Measurements from ENCODE around the gene FMN2. TPM values are rescaled to one million over a fixed set of nuclear protein-coding genes. Genes with fewer than 3 reads are reported as not detected.

Gene FMN2
- total RNA-seq, 3 donors from 2014 or later (not counting 1 experiment from before 2014, with no cell fraction given): not detected

DNA sequence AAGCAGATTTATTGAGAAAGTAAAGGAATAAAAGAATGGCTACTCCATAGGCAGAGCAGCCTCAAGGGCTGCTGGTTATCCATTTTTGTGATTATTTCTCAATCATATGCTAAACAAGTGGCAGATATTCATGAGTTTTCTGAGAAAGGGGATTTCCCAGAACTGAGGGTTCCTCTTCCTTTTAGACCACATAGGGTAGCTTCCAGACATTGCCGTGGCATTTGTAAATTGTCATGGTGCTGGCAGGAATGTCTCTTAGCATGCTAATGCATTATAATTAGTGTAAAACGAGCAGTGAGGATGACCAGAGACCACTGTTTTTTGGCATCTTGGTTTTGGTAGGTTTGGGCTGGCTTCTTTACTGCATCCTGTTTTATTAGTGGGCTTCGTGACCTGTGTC, 16.8 kb upstream of the FMN2 start:
- no peaks in the 10 kb centered on the region for H3K27me3 ChIP-seq (ENCODE audit: control insufficient read depth, insufficient read depth, low read length)
- no peaks in the 10 kb centered on the region for H3K4me1 Mint-ChIP-seq
- ATAC-seq: no peak
- H3K27me3 Mint-ChIP-seq (ENCODE audit: low read depth in 2 of 2): peaks cover 0 to 2% of the 10 kb centered on the region in 2 donors
- no peak overlapping the region for H3K4me3 Mint-ChIP-seq
- H3K9me3 Mint-ChIP-seq: peaks cover 4 to 7% of the 10 kb centered on the region in 2 donors
- H3K27ac ChIP-seq (ENCODE audit: low read length): no peak overlapping the region
- intact Hi-C loops (cut with micrococcal nuclease): no loop called here
- no peaks in the 10 kb centered on the region for H3K36me3 Mint-ChIP-seq
- no peak for DNase-seq
- no peaks in the 10 kb centered on the region for H3K9me3 ChIP-seq (ENCODE audit: control insufficient read depth, insufficient read depth, low read length)
- TF ChIP-seq, protein P1, sequence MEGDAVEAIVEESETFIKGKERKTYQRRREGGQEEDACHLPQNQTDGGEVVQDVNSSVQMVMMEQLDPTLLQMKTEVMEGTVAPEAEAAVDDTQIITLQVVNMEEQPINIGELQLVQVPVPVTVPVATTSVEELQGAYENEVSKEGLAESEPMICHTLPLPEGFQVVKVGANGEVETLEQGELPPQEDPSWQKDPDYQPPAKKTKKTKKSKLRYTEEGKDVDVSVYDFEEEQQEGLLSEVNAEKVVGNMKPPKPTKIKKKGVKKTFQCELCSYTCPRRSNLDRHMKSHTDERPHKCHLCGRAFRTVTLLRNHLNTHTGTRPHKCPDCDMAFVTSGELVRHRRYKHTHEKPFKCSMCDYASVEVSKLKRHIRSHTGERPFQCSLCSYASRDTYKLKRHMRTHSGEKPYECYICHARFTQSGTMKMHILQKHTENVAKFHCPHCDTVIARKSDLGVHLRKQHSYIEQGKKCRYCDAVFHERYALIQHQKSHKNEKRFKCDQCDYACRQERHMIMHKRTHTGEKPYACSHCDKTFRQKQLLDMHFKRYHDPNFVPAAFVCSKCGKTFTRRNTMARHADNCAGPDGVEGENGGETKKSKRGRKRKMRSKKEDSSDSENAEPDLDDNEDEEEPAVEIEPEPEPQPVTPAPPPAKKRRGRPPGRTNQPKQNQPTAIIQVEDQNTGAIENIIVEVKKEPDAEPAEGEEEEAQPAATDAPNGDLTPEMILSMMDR (IDR thresholded peaks at IDR 0.05): no peak
- no peak overlapping the region for H3K27ac Mint-ChIP-seq
- H3K4me3 ChIP-seq (ENCODE audit: low read length): no peak overlapping the region
- H3K36me3 ChIP-seq (ENCODE audit: control insufficient read depth, insufficient read depth, low read length): no peaks in the 10 kb centered on the region
- WGBS (ENCODE audit: insufficient coverage): 69% methylated on average over 3 of the region's 3 CpGs
- H3K4me1 ChIP-seq (ENCODE audit: control insufficient read depth, insufficient read depth, low read length): no peaks in the 10 kb centered on the region

DNA sequence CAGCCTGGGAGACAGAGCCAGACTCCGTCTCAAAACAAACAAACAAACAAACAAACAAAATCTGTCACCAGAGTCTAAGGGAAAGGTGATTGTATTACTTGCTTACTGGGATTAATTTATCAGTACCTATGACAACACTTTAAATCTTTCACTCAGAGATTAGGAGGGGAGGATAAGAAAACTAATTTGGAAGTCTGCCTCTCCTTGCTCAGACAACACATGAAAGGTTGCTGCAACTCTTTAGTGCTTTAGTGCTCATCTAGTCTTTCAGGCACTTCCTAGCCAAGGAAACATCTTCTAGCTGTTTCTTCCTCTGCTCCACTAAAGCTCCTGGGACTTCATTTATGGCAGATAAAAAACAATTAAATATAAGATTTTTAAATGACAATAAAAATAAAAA, 7.3 kb upstream of the FMN2 start:
- no peak overlapping the region for H3K4me3 Mint-ChIP-seq

DNA sequence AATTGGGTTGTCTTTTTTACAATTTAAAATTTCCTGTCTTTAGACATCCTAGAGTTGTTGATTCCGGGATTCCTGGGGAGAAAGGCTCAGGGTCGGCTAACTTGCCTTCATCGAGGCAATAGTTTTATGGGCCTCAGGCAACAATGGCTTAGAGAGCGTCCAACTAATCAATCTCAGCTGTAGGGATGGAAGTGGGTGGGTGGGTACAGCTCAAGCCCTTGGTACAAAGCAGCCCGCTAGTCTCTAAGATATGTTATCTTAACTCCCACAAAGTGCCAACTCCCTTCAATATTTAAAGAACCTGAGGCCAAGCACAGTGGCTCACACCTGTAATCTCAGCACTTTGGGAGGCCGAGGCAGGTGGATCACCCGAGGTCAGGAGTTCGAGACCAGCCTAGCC, 6.9 kb upstream of the FMN2 start:
- TF ChIP-seq, protein P1 (IDR thresholded peaks at IDR 0.05): no peak
- DNase-seq: no peak
- peaks cover 6 to 21% of the 10 kb centered on the region in 2 donors for H3K27me3 Mint-ChIP-seq (ENCODE audit: low read depth in 2 of 2)
- Histone ChIP-seq H3K36me3 (ENCODE audit: control insufficient read depth, insufficient read depth, low read length) (no peaks in the 10 kb centered on the region), H3K27me3 (ENCODE audit: control insufficient read depth, insufficient read depth, low read length) (peaks cover 2% of the 10 kb centered on the region), H3K4me1 (ENCODE audit: control insufficient read depth, insufficient read depth, low read length) (no peaks in the 10 kb centered on the region), H3K9me3 (ENCODE audit: control insufficient read depth, insufficient read depth, low read length) (no peaks in the 10 kb centered on the region), H3K4me3 (ENCODE audit: low read length) (no peak overlapping the region), H3K27ac (ENCODE audit: low read length) (no peak overlapping the region)
- H3K4me1 Mint-ChIP-seq: no peaks in the 10 kb centered on the region
- peaks cover 2 to 4% of the 10 kb centered on the region in 2 donors for H3K9me3 Mint-ChIP-seq
- no peak for ATAC-seq
- WGBS (ENCODE audit: insufficient coverage): 66% methylated on average over 6 of the region's 8 CpGs
- H3K36me3 Mint-ChIP-seq: no peaks in the 10 kb centered on the region
- intact Hi-C loops (cut with micrococcal nuclease): no loop called here
- H3K4me3 Mint-ChIP-seq: no peak overlapping the region
- H3K27ac Mint-ChIP-seq: no peak overlapping the region

More for the DNA sequence above, 7.3 kb upstream of the FMN2 start:
- Mint-ChIP-seq H3K9me3 (peaks cover 2 to 4% of the 10 kb centered on the region in 2 donors), H3K4me1 (no peaks in the 10 kb centered on the region), H3K27me3 (ENCODE audit: low read depth in 2 of 2) (peaks cover 5 to 17% of the 10 kb centered on the region in 2 donors), H3K36me3 (no peaks in the 10 kb centered on the region), H3K27ac (no peak overlapping the region)
- Histone ChIP-seq H3K4me3 (ENCODE audit: low read length) (no peak overlapping the region), H3K36me3 (ENCODE audit: control insufficient read depth, insufficient read depth, low read length) (no peaks in the 10 kb centered on the region), H3K9me3 (ENCODE audit: control insufficient read depth, insufficient read depth, low read length) (no peaks in the 10 kb centered on the region), H3K4me1 (ENCODE audit: control insufficient read depth, insufficient read depth, low read length) (no peaks in the 10 kb centered on the region), H3K27me3 (ENCODE audit: control insufficient read depth, insufficient read depth, low read length) (peaks cover 2% of the 10 kb centered on the region), H3K27ac (ENCODE audit: low read length) (no peak overlapping the region)
- DNase-seq (no peak), ATAC-seq (no peak)
- TF ChIP-seq, protein P1 (IDR thresholded peaks at IDR 0.05): no peak
- WGBS (ENCODE audit: insufficient coverage): no CpG with 5 or more reads among the region's 1 CpG
- intact Hi-C loops (cut with micrococcal nuclease): no loop called here

DNA sequence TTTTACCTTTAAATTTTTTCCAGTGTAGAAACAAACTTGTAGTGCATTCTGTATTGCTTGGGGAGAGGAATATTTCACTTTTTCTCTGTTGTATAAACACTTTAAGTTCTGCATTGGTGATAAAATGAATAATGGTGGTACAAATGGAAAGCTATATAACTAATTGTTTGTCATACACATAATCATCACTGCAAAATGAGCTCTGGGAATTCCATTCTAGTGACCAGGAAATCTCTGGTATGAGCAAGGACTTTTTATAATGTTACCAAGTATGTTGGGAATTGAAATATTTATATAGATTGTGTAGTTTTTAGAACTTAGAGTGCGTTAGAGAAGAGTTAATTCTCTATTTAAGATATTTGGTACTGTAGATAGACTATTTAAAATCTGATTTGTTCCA, 5.0 kb upstream of the FMN2 start:
- Mint-ChIP-seq H3K27ac (no peak overlapping the region), H3K4me3 (no peak overlapping the region), H3K36me3 (no peaks in the 10 kb centered on the region), H3K9me3 (peaks cover 2 to 4% of the 10 kb centered on the region in 2 donors), H3K27me3 (ENCODE audit: low read depth in 2 of 2) (peaks cover 17 to 37% of the 10 kb centered on the region in 2 donors), H3K4me1 (no peaks in the 10 kb centered on the region)
- WGBS (ENCODE audit: insufficient coverage): no CpG with 5 or more reads among the region's 1 CpG
- intact Hi-C loops (cut with micrococcal nuclease): no loop called here
- DNase-seq (no peak), ATAC-seq (no peak)
- Histone ChIP-seq H3K9me3 (ENCODE audit: control insufficient read depth, insufficient read depth, low read length) (no peaks in the 10 kb centered on the region), H3K36me3 (ENCODE audit: control insufficient read depth, insufficient read depth, low read length) (no peaks in the 10 kb centered on the region), H3K4me3 (ENCODE audit: low read length) (no peak overlapping the region), H3K27me3 (ENCODE audit: control insufficient read depth, insufficient read depth, low read length) (peaks cover 6% of the 10 kb centered on the region), H3K27ac (ENCODE audit: low read length) (no peak overlapping the region), H3K4me1 (ENCODE audit: control insufficient read depth, insufficient read depth, low read length) (no peaks in the 10 kb centered on the region)
- TF ChIP-seq, protein P1 (IDR thresholded peaks at IDR 0.05): no peak
